ENCODE measurements around the gene KLHL24. TPM values are rescaled to one million over a fixed set of nuclear protein-coding genes. Genes with fewer than 3 reads are reported as not detected.
"Not testable (repeated sequence)": the region's sequence is repeated elsewhere in the genome, so short reads cannot be mapped to it uniquely, and the experiment has no call there.

Gene KLHL24
- total and polyA plus RNA-seq, 7 donors, result 8.8 to 201 (median 144) TPM

GRCh38 chr3:183613366-183614285 is 21.8 kb upstream of the KLHL24 start:
- intact Hi-C loops (cut with DNase I), result no loop called here
- TF ChIP-seq POLR2AphosphoS5 (IDR thresholded peaks at IDR 0.05) (no peak), EP300 (IDR thresholded peaks at IDR 0.05) (no peak), POLR2A (IDR thresholded peaks at IDR 0.05) (no peak)
- H3K9me3 ChIP-seq, result no peaks in the 10 kb centered on the region

GRCh38 chr3:183618542-183618941 is 16.9 kb upstream of the KLHL24 start:
- no peaks in the 10 kb centered on the region for H3K9me3 ChIP-seq
- no peak overlapping the region for H3K4me3 ChIP-seq
- WGBS, 2 donors, result 78 to 91% methylated on average over 2 of the region's 2 CpGs
- no peaks in the 10 kb centered on the region for H3K36me3 ChIP-seq
- no peak overlapping the region for H3K27ac ChIP-seq
- no peak for TF ChIP-seq POLR2AphosphoS5 (IDR thresholded peaks at IDR 0.05)
- no peak for TF ChIP-seq EP300 (IDR thresholded peaks at IDR 0.05)
- TF ChIP-seq CTCF (IDR thresholded peaks at IDR 0.05), result no peak
- TF ChIP-seq POLR2A (IDR thresholded peaks at IDR 0.05), result no peak
- DNase-seq, result no peak
- H3K27me3 ChIP-seq, result no peaks in the 10 kb centered on the region
- no peaks in the 10 kb centered on the region for H3K4me1 ChIP-seq
- intact Hi-C loops (cut with DNase I), result no loop called here

More at GRCh38 chr3:183613366-183614285, 21.8 kb upstream of the KLHL24 start:
- no peak overlapping the region for H3K27ac ChIP-seq
- no peaks in the 10 kb centered on the region for H3K36me3 ChIP-seq
- no peaks in the 10 kb centered on the region for H3K27me3 ChIP-seq
- no peak for DNase-seq
- 89 to 90% methylated on average over 7 of the region's 7 CpGs for WGBS, 2 donors
- H3K4me3 ChIP-seq, result no peak overlapping the region
- H3K4me1 ChIP-seq, result no peaks in the 10 kb centered on the region

- TF ChIP-seq POLR2AphosphoS5 (IDR thresholded peaks at IDR 0.05) (no peak), EP300 (IDR thresholded peaks at IDR 0.05) (no peak), POLR2A (IDR thresholded peaks at IDR 0.05) (no peak), CTCF (IDR thresholded peaks at IDR 0.05) (no peak)
- Histone ChIP-seq H3K36me3 (no peaks in the 10 kb centered on the region), H3K4me3 (no peak overlapping the region), H3K27ac (no peak overlapping the region), H3K27me3 (no peaks in the 10 kb centered on the region), H3K9me3 (no peaks in the 10 kb centered on the region), H3K4me1 (no peaks in the 10 kb centered on the region)
- intact Hi-C loops (cut with DNase I), result no loop called here
- 18 to 68% methylated on average over 4 of the region's 4 CpGs for WGBS, 2 donors
- DNase-seq, result no peak
Measured at GRCh38 chr3:183619010-183619409, 16.4 kb upstream of the KLHL24 start.

GRCh38 chr3:183619624-183620251 is 15.7 kb upstream of the KLHL24 start:
- intact Hi-C loops (cut with DNase I), result no loop called here
- TF ChIP-seq CTCF (IDR thresholded peaks at IDR 0.05) (no peak), POLR2AphosphoS5 (IDR thresholded peaks at IDR 0.05) (no peak), EP300 (IDR thresholded peaks at IDR 0.05) (no peak), POLR2A (IDR thresholded peaks at IDR 0.05) (no peak)
- Histone ChIP-seq H3K27ac (no peak overlapping the region), H3K4me3 (no peak overlapping the region), H3K36me3 (no peaks in the 10 kb centered on the region), H3K4me1 (no peaks in the 10 kb centered on the region), H3K9me3 (no peaks in the 10 kb centered on the region), H3K27me3 (no peaks in the 10 kb centered on the region)
- DNase-seq, result no peak

GRCh38 chr3:183620252-183620628 is 15.2 kb upstream of the KLHL24 start:
- Histone ChIP-seq H3K27ac (no peak overlapping the region), H3K27me3 (no peaks in the 10 kb centered on the region), H3K4me1 (no peaks in the 10 kb centered on the region), H3K9me3 (no peaks in the 10 kb centered on the region), H3K4me3 (no peak overlapping the region), H3K36me3 (no peaks in the 10 kb centered on the region)
- DNase-seq, result no peak
- WGBS, 2 donors, result 89 to 96% methylated on average over 1 of the region's 1 CpG
- intact Hi-C loops (cut with DNase I), result no loop called here
- TF ChIP-seq CTCF (IDR thresholded peaks at IDR 0.05), result no peak
- no peak for TF ChIP-seq EP300 (IDR thresholded peaks at IDR 0.05)
- no peak for TF ChIP-seq POLR2A (IDR thresholded peaks at IDR 0.05)
- TF ChIP-seq POLR2AphosphoS5 (IDR thresholded peaks at IDR 0.05), result no peak

GRCh38 chr3:183622473-183622872 is 12.9 kb upstream of the KLHL24 start:
- H3K4me3 ChIP-seq; intact Hi-C loops (cut with DNase I): not testable (repeated sequence)
- 89 to 90% methylated on average over 2 of the region's 2 CpGs for WGBS, 2 donors

More at GRCh38 chr3:183622473-183622872, 12.9 kb upstream of the KLHL24 start:
- not testable (repeated sequence) for H3K4me1 ChIP-seq, H3K27me3 ChIP-seq, DNase-seq, H3K36me3 ChIP-seq, H3K9me3 ChIP-seq, H3K27ac ChIP-seq

All from sigmoid colon (tissue), 7 donors.